EH (cell line): Measurements from ENCODE around the gene MAN1A1.
"Not testable (repeated sequence)": the region's sequence is repeated elsewhere in the genome, so short reads cannot be mapped to it uniquely, and the experiment has no call there.

Source experiments
- DNase-seq: peaks from one replicate; pipeline ENCODE4 v3.0.0-alpha.2; 2015; ENCODE audit warnings: low read depth

The MAN1A1 gene

GRCh38 chr6:119171088-119171841 is 178.3 kb downstream of the MAN1A1 start:
- no peak for DNase-seq

DNA sequence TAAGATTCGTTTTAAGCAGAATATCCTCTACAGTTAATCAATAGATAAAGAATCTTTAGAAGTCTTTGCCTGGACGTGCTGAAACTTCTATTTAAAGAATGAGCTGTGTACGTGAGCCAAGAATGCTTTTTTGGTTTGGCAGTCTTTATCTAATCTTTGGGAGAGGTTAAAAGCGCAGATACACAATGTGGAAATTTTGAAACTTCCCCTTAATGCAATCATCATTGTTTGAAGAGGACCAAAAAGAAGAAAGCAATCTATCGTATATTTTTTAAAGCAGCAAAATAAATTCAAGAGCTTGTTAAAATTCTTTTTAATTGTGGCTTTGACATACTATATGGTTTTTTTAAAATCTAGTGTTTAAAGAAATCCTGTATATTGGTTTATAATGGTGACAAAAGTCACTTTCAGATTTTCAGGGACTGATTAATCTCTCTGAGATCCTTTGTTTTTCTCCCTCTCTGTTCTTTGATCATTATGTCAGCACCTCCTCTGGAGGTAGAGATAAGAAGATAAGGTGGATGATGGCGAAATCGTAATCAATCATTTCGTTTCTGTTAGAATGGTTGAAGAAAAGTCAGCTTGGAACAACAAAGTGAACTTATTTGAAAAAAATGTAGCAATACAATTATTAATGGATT is 179.0 kb downstream of the MAN1A1 start:
- DNase-seq: no peak

GRCh38 chr6:119170103-119170446 is 179.5 kb downstream of the MAN1A1 start:
- DNase-seq: no peak

DNA sequence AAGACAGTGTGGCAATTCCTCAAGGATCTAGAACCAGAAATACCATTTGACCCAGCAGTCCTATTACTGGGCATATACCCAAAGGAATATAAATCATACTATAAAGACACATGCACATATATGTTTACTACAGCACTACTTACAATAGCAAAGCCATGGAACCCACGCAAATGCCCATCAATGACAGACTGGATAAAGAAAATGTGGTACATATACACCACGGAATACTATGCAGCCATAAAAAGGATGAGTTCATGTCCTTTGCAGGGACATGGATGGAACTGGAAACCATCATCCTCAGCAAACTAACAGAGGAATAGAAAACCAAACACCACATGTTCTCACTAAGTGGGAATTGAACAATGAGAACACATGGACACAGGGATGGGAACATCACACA is 180.2 kb downstream of the MAN1A1 start:
- DNase-seq: not testable (repeated sequence)

DNA sequence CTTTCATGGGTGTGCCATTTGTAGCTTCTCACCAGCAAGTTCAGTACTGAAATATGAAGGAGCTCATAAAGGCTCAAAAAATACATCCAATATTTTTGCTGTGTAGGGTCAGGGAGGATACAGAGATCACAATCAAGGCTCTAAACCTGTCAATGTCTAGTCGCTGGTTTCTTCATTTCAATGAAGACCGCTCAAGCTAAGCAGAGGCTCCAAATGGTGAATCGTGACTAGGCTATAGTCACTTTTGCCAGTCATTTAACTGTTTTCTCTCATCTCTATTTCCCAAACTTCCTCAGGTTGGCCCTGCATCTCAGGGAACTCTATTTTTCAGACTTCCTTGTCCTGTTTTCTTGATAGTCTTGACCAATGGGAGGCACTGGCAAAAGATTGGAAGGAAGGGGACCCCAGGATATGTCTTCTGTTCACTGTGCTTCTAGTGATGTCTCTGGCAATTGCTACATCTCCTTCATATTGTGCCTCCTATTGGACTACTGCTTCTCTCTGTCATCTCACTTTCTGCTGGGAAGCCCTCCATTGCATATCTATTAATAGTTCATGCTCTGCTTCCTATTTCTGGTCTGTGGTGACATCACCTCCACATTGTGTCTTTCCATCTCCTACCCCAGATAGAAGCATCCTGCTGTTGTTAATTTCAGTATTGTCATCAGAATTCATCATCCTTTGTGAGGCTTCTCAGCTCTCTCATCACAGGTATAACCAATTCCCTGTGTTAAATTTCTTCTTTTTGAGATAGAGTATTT is 183.4 kb downstream of the MAN1A1 start:
- no peak for DNase-seq

- no peak for DNase-seq
Measured at GRCh38 chr6:119163006-119163405, 186.6 kb downstream of the MAN1A1 start.

DNA sequence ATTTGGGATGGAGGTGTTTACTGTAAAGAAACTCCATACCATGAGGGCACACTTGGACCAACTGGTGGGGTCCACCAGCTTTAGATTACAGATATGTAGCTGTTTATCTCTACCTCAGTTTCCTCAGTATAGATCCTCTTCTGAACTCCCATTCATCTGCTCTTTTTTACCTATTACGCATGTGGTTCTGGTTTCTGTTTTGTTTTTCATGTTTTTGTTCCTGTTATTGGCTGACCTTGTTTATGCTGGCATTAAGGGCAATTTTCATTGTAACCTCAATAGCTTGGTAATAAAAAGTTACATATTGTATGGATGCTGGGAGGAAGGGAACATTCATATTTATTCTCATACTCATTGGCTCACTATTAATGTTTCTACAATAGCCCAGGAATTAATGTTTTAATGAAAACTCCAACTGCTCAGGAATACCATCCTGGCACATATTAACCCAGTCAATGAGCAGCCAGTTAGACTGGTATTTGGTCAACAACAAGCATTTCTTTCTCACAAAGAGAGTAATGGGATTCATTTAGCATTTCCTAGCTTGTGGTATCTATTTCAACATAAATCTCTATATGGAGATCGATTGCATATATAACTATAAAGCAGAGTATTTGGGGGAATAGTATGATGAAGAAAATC is 187.3 kb downstream of the MAN1A1 start:
- no peak for DNase-seq

- DNase-seq: no peak
Measured at GRCh38 chr6:119161438-119161837, 188.1 kb downstream of the MAN1A1 start.

DNA sequence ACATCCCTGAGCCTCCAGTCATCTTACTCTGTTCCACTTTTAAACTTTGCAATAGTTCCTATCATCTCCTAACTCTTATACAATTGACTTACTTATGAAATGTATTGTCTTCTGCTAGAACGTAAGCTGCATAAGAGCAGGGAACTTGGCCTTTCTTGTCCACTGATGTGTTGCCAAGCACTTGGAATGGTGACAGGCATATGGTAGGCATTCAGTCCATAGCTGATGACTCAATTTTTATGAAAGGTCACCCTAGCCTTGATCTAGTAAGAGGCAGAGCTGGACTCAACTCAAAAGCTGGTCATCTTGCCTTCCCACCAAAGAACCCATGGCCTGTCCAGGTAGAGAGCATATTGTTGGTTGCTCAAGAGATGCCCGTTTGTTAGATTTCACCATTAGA is 188.7 kb downstream of the MAN1A1 start:
- DNase-seq: no peak

GRCh38 chr6:119158057-119158848 is 191.3 kb downstream of the MAN1A1 start:
- peak; percentile 15 for DNase-seq

- no peak for DNase-seq
Measured at GRCh38 chr6:119157506-119157815, 192.1 kb downstream of the MAN1A1 start.

DNA sequence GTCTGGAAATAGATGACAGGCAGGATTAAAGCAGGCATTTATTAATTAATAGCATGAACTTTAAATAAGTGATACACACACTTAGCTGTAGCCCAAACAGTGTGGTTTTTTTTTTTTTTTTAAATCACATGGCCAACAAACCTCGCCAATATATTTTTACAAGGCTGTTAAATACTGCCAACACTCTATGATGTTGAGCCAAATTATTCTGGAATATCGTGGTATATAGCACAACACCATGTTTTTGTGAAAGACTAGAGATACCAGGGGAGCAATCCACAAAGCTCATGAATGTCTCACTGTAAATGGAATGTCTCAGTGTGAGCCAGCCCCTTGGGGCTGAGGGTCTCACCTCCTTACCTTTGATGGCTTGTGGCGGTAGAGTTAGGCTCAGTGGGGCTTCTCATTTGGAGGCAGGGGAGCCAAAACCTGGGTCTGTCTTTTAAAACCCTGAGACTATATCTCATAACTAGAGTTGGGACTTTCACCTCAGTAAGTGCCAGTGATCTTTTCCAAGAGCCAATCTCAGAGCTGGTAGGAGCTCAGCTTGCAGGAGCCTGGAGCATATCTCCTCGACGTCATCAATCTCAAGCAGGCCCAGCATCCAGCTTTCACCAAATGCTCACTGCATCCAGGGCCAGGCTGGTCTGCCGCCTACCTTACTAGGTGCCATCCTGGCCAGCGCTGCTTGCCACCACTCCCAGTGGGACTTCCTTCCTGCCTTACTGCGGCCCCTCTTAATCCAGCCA is 192.6 kb downstream of the MAN1A1 start:
- no peak for DNase-seq

DNA sequence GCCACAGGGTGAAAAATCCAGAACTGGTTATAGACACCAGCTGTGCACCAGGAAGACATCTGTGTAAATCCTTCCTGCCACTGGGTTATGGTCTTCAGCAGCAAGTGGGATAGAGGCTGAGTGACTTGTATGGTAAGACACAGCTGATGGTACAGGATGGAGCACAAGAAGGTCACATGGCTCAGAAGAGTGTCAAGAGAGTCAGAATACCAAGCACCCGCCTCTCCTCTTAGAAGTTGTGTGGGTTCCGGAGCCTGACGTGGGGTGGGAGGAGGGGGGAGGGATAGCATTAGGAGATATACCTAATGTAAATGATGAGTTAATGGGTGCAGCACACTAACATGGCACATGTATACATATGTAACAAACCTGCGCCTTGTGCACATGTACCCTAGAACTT is 193.5 kb downstream of the MAN1A1 start:
- DNase-seq: not testable (repeated sequence)

GRCh38 chr6:119152187-119152586 is 197.4 kb downstream of the MAN1A1 start:
- DNase-seq: no peak

- peak; percentile 31 for DNase-seq
Measured at GRCh38 chr6:119148825-119149525, 200.6 kb downstream of the MAN1A1 start.

DNA sequence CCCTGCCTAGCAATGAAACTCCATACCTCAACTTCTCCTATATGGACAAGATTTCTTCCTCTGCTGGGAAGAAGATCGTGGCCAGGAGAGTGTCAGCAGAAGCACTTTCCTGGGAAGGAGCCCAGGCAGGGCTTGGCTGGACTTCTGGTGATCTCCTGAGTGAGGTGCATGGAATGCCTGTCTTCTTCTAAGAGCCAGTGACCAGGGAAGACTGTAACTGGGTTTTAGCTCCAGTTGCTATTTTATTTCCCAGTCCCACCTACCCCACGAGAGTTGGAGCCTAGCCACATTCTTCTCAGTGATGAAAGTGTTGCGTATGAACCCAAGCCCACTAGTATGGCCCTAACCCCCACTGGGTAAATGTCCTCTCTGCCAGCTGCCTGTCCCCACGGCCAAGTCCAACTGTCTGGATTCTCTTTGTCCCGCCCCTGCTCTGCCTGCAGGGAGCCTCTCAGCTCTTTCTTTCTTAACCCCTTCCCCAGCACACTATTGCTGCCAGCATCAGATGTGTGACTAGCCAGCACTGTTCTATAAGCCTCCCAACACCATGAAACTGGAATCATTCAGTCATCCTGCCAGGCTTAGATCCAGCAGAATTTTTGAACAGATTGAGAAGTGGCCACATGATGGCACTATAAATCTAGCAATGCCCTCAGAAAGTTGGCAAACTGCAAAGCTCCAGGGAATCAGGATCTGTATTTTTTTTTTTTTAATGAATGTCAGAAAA is 201.3 kb downstream of the MAN1A1 start:
- peak; percentile 82 for DNase-seq

- peak; percentile 97 for DNase-seq
Measured at GRCh38 chr6:119147101-119148053, 202.2 kb downstream of the MAN1A1 start.

DNA sequence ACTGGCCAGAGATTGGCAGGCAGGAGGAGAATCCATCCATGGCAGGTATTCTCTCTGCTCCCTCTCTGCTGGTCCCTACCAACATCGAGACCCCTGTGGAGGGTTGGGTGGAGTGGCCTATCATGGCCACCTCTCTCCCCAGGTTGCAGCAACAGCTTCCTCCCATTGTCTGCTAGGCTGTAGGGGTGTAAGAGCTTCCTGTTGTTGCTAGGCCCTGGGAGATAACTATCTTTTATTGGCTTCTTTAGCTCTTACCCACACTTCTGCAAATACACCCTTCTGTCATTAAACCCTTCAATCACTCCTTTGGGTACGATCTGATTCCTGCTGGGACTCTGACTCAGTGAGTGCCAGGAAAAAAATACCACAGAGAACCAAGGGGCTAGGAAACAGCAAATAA is 204.4 kb downstream of the MAN1A1 start:
- no peak for DNase-seq

DNA sequence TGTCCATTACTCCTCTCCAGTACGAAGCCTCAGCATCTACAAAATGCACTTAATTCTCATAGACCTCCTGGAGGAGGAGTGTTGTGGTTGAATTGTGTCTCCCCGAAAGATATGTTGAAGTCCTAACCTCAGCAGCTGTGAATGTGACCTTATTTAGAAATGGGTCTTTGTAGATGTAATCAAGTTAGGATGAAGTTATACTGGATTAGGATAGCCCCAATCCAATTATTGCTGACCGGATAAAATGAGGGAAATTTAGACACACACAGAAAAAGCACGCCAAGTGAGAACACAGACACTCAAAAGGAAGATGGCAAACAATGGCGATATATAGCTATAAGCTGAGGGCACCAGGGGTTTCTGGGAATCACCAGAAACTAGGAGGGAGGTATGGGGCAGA is 206.9 kb downstream of the MAN1A1 start:
- DNase-seq: no peak
